Progenitor cell of endocrine pancreas (in vitro differentiated cells): Measurements from ENCODE around the gene NME7. TPM values are rescaled to one million over a fixed set of nuclear protein-coding genes. Genes with fewer than 3 reads are reported as not detected.

ENCODE experiments used
- DNase-seq: peaks from one replicate; pipeline ENCODE4 v3.0.0; 2021; ENCODE audit warnings: low spot score; ENCODE audit not compliant: unreplicated experiment
- H3K27ac Mint-ChIP-seq: 2 replicates; pipeline ENCODE4 v1.8.0; 2021; ENCODE audit warnings: mild to moderate bottlenecking, moderate library complexity, mixed read lengths
- H3K27me3 Mint-ChIP-seq: 2 replicates; pipeline ENCODE4 v1.8.0; 2021; ENCODE audit warnings: mixed read lengths
- H3K36me3 Mint-ChIP-seq: 2 replicates; pipeline ENCODE4 v1.8.0; 2022; ENCODE audit warnings: mixed read lengths; ENCODE audit not compliant: insufficient read depth
- H3K4me1 Mint-ChIP-seq: 2 replicates; pipeline ENCODE4 v1.8.0; 2021; ENCODE audit warnings: low read depth, mixed read lengths
- H3K4me3 Mint-ChIP-seq: 2 replicates; pipeline ENCODE4 v1.8.0; 2021; ENCODE audit warnings: low read depth, mild to moderate bottlenecking, moderate library complexity, mixed read lengths
- H3K9me3 Mint-ChIP-seq: 2 replicates; pipeline ENCODE4 v1.8.0; 2021; ENCODE audit warnings: low read depth, mixed read lengths
- total RNA-seq: library from RNA; stranded (reverse); gene quantifications from 2 replicates; pipeline ENCODE4 v1.2.1, GENCODE V29; 2021
- TF ChIP-seq, protein P1 (sequence below): fragments of 200-600 bp; sonication (generic); IDR thresholded peaks from one replicate; pipeline ENCODE4 v1.5.0; 2021; ENCODE audit warnings: antibody characterized with exemption, mild to moderate bottlenecking; ENCODE audit not compliant: unreplicated experiment

NME7 gene
- total RNA-seq, 1 donor from 2014 or later = 32.7 TPM

GRCh38 chr1:169110236-169110635 is 257.4 kb downstream of the NME7 start:
- H3K4me1 Mint-ChIP-seq = peaks cover 50% of the 10 kb centered on the region
- H3K4me3 Mint-ChIP-seq = peak overlapping the region; percentile 79
- TF ChIP-seq, protein P1, sequence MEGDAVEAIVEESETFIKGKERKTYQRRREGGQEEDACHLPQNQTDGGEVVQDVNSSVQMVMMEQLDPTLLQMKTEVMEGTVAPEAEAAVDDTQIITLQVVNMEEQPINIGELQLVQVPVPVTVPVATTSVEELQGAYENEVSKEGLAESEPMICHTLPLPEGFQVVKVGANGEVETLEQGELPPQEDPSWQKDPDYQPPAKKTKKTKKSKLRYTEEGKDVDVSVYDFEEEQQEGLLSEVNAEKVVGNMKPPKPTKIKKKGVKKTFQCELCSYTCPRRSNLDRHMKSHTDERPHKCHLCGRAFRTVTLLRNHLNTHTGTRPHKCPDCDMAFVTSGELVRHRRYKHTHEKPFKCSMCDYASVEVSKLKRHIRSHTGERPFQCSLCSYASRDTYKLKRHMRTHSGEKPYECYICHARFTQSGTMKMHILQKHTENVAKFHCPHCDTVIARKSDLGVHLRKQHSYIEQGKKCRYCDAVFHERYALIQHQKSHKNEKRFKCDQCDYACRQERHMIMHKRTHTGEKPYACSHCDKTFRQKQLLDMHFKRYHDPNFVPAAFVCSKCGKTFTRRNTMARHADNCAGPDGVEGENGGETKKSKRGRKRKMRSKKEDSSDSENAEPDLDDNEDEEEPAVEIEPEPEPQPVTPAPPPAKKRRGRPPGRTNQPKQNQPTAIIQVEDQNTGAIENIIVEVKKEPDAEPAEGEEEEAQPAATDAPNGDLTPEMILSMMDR = no peak
- peaks cover 28% of the 10 kb centered on the region for H3K36me3 Mint-ChIP-seq
- peak overlapping the region; percentile 97 for H3K27ac Mint-ChIP-seq
- no peak for DNase-seq
- no peaks in the 10 kb centered on the region for H3K27me3 Mint-ChIP-seq
- H3K9me3 Mint-ChIP-seq = no peaks in the 10 kb centered on the region

DNA sequence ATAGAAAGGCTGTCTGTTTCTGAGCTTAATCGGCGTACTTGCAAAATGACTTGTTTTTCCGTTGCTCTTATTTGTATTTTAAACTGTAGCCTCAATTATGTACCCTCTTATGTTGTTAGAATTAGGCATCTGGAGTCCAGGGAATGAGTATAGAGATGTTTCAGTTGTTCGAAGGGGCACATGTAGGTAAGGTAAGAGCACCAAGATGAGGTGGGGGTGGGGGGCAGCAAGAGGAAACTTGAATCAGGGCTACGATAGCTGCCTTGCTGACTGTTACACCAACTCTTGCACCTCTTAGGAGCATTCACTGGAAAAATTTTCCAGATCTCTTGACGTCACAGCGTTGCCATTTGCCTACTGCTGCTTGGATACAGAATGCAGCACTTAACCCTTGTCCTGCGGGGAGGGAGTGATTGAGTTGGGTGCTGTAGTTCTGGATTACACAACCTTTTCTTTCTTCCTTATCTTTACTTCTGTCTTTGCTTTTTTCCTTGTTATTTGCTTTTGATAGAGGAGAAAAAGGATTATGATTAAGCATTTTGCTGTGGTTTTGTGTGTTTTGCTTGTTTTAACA is 257.9 kb downstream of the NME7 start:
- H3K4me3 Mint-ChIP-seq = peak overlapping the region; percentile 79
- H3K27ac Mint-ChIP-seq = peak overlapping the region; percentile 97
- peaks cover 52% of the 10 kb centered on the region for H3K4me1 Mint-ChIP-seq
- no peaks in the 10 kb centered on the region for H3K9me3 Mint-ChIP-seq
- H3K27me3 Mint-ChIP-seq = no peaks in the 10 kb centered on the region
- DNase-seq = no peak
- H3K36me3 Mint-ChIP-seq = peaks cover 27% of the 10 kb centered on the region
- TF ChIP-seq, protein P1 = no peak

DNA sequence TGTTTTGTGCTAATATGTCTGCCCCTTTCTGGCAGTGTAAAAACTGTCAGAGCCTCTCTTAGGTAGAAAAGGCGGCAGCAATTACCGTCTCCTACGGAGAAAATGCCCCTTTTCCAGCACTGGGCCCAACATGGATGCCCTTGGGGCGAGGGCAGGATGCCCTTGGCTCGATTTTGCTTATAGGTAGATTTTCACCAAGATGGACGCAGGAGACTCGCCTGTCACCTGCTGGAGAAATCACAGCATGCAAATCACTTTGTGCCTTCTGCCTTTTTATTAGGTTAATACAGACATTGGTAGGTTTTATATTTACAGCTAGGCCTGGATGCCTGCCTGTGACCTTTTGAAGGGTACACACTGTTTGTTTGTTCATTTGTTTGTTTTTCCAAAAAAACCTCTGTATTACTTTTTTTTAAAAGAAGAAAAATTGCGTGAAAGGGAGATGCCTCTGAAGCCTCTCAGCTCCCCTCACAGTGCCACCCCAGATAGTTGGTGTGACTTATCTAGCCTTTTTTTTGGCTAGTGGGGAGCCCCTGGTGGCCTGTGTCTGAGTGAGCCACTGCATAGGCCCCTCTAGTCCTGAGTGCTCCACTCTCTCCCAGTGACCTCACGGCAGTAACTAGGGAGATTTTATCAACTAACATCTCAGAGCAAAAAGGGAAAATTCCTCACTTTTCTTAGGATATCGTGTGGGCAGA is 258.6 kb downstream of the NME7 start:
- H3K36me3 Mint-ChIP-seq = peaks cover 22% of the 10 kb centered on the region

DNA sequence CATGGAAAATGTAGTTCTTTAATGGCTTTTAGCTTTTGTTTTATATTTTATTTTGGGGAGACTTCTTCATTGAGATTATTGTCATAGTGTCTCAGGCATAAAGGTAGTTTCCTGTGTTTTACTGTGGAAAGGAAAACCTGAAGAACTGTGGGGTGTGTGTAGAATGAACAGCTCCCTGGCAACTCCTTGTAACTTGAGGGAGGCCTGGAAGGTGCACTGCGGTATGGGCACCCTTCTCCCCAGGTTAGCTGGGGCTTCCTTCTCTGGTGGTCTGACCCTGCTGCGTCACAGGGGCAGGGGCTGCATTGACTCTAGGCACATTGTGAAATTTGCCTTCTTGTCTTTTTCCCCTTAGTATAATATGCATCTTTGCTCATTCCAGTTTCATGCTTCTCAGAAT is 259.4 kb downstream of the NME7 start:
- TF ChIP-seq, protein P1 = no peak
- no peak for DNase-seq
- Mint-ChIP-seq H3K27ac (peak overlapping the region; percentile 97), H3K27me3 (no peaks in the 10 kb centered on the region), H3K9me3 (no peaks in the 10 kb centered on the region), H3K4me3 (peak overlapping the region; percentile 79), H3K4me1 (peaks cover 44% of the 10 kb centered on the region), H3K36me3 (peaks cover 17% of the 10 kb centered on the region)

More for the DNA sequence above, 258.6 kb downstream of the NME7 start:
- DNase-seq = no peak
- no peaks in the 10 kb centered on the region for H3K27me3 Mint-ChIP-seq
- no peaks in the 10 kb centered on the region for H3K9me3 Mint-ChIP-seq
- peak overlapping the region; percentile 79 for H3K4me3 Mint-ChIP-seq
- H3K27ac Mint-ChIP-seq = peak overlapping the region; percentile 97
- peaks cover 48% of the 10 kb centered on the region for H3K4me1 Mint-ChIP-seq
- TF ChIP-seq, protein P1 = peak; percentile 43

GRCh38 chr1:169107603-169108208 is 259.9 kb downstream of the NME7 start:
- Mint-ChIP-seq H3K4me3 (peak overlapping the region; percentile 79), H3K27ac (peak overlapping the region; percentile 97), H3K27me3 (no peaks in the 10 kb centered on the region), H3K4me1 (peaks cover 44% of the 10 kb centered on the region), H3K9me3 (no peaks in the 10 kb centered on the region), H3K36me3 (peaks cover 14% of the 10 kb centered on the region)
- no peak for DNase-seq
- TF ChIP-seq, protein P1 = no peak
